ENCODE results near the gene FBXL16.

DNA sequence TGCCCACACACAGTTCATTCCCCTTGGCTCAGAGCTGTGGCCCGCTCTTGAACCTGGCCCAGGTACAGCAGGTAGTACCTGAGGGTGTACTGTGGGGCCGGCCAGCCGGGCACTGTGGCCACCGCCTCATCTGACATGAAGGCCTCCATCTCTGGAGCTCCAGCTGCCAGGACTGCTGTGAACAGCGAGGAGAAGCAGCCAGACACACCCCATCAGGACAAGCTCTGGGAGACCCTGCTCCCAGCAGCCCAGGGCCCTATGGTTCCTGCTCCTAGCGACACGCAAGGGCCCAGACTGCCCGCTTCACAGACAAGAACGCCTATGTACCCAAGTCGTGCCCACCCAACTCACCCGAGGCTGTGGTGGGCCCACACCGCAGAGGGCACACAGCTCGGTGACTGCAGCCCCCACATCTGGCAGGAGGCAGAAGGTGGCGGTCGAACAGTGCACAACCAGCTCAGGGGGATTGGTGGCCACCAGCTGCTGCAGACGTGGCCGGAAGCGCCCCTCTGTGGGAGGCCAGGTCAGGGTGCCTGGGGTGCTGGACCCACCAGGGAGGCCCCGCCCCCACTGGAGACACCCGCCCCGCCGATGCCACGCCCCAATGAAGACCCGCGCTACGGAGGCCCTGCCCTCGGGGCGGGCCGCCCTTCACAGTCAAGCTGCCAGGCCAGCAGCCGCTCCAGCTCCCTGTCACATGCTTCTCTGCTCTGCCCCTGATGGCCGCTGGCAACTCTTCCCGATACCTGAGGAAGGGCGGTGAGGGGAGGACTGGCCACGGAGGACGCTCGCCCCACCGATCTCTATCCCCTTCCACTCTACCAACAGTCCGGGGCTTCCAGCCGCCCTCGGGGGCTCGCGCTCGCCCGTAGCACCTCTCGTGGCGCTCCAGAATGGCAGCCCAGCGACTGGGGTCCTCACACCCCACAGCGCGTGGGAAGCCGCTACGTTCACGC, 26.5 kb downstream of the FBXL16 start:
- TF ChIP-seq, protein P1, sequence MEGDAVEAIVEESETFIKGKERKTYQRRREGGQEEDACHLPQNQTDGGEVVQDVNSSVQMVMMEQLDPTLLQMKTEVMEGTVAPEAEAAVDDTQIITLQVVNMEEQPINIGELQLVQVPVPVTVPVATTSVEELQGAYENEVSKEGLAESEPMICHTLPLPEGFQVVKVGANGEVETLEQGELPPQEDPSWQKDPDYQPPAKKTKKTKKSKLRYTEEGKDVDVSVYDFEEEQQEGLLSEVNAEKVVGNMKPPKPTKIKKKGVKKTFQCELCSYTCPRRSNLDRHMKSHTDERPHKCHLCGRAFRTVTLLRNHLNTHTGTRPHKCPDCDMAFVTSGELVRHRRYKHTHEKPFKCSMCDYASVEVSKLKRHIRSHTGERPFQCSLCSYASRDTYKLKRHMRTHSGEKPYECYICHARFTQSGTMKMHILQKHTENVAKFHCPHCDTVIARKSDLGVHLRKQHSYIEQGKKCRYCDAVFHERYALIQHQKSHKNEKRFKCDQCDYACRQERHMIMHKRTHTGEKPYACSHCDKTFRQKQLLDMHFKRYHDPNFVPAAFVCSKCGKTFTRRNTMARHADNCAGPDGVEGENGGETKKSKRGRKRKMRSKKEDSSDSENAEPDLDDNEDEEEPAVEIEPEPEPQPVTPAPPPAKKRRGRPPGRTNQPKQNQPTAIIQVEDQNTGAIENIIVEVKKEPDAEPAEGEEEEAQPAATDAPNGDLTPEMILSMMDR (optimal IDR thresholded peaks at IDR 0.05 in 1 of 3, IDR thresholded peaks at IDR 0.05 in 1 of 3, conservative IDR thresholded peaks at IDR 0.05 in 1 of 3; ENCODE audit: extremely low read depth in 1 of 3, insufficient read depth in 2 of 3, low read length in 3 of 3) = no peak
- no peak for TF ChIP-seq EZH2 (IDR thresholded peaks at IDR 0.05; ENCODE audit: low read length)

Data from keratinocyte (primary cell).